ENCODE measurements around the gene IFI30.

DNA sequence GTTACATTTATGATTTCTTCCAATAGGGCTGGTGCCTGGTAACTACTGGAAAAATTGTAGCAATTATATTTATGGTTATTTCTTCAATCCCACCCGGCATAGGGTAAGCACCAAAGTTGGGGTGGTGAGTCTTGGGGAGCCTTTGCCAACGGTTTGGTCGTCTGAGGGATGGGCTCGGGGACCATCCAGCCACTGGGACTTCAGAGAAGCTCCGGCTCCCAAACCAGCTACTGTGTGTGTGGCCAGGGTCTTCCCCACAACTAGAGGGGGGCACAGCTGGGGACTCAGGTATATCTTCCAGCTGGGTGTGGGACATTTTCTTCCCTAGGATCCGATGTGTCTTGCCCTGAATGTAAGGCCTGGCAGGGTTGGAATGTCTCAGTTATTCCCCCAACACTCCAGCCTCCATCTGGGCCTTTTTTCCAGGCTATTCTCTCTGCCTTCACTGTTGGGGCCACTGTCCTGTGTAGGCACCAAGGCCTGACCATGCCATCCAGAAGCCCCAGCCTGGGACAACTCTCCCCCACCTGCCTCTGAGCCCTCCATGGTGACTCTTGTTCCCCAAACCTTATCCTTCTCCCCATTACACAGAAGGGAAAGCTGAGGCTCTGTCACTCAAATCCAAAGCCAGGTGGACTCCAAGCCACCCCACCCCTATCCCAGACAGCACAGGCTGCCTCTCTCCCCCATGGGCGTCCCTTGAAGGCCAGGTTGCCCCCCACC lies 1.1 kb upstream of the IFI30 start:
- TF ChIP-seq CTCF (IDR thresholded peaks at IDR 0.05) = no peak
- no peak for TF ChIP-seq POLR2A (IDR thresholded peaks at IDR 0.05)

All from thyroid gland (tissue), 4 donors.